ENCODE data around the gene TMEM119.

DNA sequence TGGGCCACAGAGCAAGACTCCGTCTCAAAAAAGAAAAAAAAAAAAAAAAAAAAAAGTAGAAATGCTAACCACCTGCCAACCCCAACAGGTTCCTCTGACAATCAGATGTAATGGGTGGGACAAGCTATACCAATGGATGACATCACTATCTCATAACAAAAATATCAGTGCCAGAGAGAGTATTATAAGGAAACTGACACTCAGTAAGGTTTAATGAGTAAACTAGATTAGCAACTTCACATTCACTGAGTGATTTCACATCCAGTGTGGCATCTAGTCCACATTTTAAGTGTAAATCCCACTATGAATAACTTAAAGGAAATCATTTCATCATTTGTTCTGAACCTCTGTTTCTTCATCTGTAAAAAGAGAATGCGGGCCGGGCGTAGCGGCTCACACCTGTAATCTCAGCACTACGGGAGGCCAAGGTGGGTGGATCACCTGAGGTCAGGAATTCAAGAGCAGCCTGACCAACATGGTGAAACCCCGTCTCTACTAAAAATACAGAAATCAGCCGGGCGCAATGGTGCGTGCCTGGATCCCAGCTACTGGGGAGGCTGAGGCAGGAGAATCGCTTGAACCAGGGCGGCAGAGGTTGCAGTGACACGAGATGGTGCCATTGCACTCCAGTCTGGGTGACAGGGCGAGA, 38.8 kb downstream of the TMEM119 start:
- TF ChIP-seq CTCF (IDR thresholded peaks at IDR 0.05; ENCODE audit: insufficient read depth, low read length) (no peak), GABPA (IDR thresholded peaks at IDR 0.05; ENCODE audit: low read depth) (no peak), POLR2AphosphoS5 (IDR thresholded peaks at IDR 0.05; ENCODE audit: low read depth) (no peak), REST (IDR thresholded peaks at IDR 0.05; ENCODE audit: insufficient replicate concordance, low read depth) (no peak)
